ENCODE data around the gene HNRNPUL1. TPM values are rescaled to one million over a fixed set of nuclear protein-coding genes. Genes with fewer than 3 reads are reported as not detected.

Gene HNRNPUL1
- polyA plus RNA-seq, 3 donors, result 47.6 to 129 (median 87.1) TPM

DNA sequence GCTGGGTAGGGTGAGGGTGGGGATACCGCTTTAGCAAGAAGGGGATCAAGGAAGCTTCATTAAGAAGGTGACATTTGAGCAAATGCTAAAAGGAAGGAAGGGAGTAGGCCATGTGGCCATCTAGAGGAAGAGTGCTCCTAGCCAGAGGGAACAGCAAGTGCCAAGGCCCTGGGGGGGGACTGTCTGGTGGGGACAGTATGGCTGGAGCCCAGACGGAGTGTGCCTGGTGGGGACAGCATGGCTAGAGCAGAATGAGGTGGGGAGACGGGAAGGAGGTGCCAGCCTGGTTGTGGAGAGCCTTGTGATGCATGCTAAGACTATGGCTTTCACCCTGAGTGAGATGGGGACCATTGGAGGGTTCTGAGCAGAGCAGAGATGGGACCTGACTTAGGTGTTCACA is 91.6 kb downstream of the HNRNPUL1 start:
- WGBS, 3 donors, result 49 to 79% (median 63%) methylated on average over 3 of the region's 3 CpGs

DNA sequence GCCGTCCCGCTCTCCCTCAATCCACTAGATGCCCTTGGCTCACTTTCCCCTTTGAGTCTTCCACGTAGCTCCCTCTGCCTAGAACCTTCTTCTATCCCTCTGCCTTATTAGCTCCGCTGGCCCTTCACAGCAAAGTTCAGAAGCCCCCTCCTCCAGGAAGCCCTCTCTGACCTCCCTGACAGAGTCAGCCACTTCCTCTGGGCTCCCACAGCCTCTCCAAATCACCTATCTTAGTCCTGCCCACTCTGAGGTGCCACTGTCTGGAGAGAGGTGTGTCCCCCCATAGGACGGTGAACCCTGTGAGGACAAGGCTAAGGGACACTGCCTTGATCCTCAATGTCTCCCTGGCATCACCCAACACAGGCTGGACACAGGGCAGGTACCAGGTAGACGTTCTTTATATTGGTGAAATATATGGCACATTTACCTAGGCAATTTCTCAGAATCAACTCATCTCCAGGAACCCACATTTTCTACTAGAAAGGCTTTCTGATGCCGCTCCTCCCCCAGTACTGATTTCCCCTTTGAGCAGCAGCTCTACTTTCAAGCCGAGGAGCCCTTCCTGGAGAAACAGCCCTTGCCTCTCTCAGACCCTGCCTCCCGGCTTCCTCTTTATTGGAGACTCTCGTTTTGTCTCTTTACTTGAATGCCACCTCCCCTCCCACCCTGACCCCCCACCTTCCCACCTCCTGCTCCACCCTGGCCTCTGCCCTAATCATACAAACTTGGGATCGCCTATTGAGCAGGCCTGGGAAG is 93.0 kb downstream of the HNRNPUL1 start:
- H3K27ac ChIP-seq (ENCODE audit: low read depth, low read length), result no peak overlapping the region
- 66 to 79% (median 69%) methylated on average over 11 of the region's 11 CpGs for WGBS, 3 donors

More for the DNA sequence above, 91.6 kb downstream of the HNRNPUL1 start:
- no peak overlapping the region for H3K27ac ChIP-seq (ENCODE audit: low read depth, low read length)

Other genes starting within 250 kb of the HNRNPUL1 start
- not detected for gene CYP2A13, start 175.9 kb upstream of the HNRNPUL1 start, polyA plus RNA-seq
- gene CYP2F1, start 149.9 kb upstream of the HNRNPUL1 start, polyA plus RNA-seq, result not detected
- gene CYP2S1, start 71.2 kb upstream of the HNRNPUL1 start, polyA plus RNA-seq, result 1 to 10 TPM in 1 of 3 donors, under 1 TPM in 2; 0.30 to 5.1 (median 0.67) TPM
- 10 to 100 TPM in 2 of 3 donors, 1 to 10 TPM in 1; 2.5 to 26.0 (median 24.0) TPM for gene AXL, start 45.1 kb upstream of the HNRNPUL1 start, polyA plus RNA-seq
- gene CCDC97, start 45.8 kb downstream of the HNRNPUL1 start, polyA plus RNA-seq, result 10 to 100 TPM; 10.3 to 17.0 (median 15.3) TPM
- 10 to 100 TPM in 2 of 3 donors, 1 to 10 TPM in 1; 5.6 to 25.9 (median 24.0) TPM for gene TGFB1, start 89.5 kb downstream of the HNRNPUL1 start, polyA plus RNA-seq
- gene B9D2, start 99.8 kb downstream of the HNRNPUL1 start, polyA plus RNA-seq, result 1 to 10 TPM; 6.1 to 9.4 (median 6.4) TPM
- gene TMEM91, start 112.2 kb downstream of the HNRNPUL1 start, polyA plus RNA-seq, result 10 to 100 TPM; 10.2 to 24.2 (median 12.2) TPM
- gene EXOSC5, start 133.0 kb downstream of the HNRNPUL1 start, polyA plus RNA-seq, result 10 to 100 TPM; 18.4 to 40.2 (median 33.1) TPM
- 10 to 100 TPM; 42.6 to 61.2 (median 49.3) TPM for gene BCKDHA, start 133.4 kb downstream of the HNRNPUL1 start, polyA plus RNA-seq
- 1 to 10 TPM in 2 of 3 donors, under 1 TPM in 1; 0.89 to 2.0 (median 1.6) TPM for gene B3GNT8, start 163.0 kb downstream of the HNRNPUL1 start, polyA plus RNA-seq
- gene DMAC2, start 175.5 kb downstream of the HNRNPUL1 start, polyA plus RNA-seq, result 10 to 100 TPM; 28.4 to 45.2 (median 35.3) TPM
- gene ERICH4, start 178.8 kb downstream of the HNRNPUL1 start, polyA plus RNA-seq, result not detected

Measured in adipose tissue (tissue), 3 donors.